ENCODE data around the gene CRELD1. TPM values are rescaled to one million over a fixed set of nuclear protein-coding genes. Genes with fewer than 3 reads are reported as not detected.
A peak's percentile ranks its signal among the peaks of the same experiment; 100 is the strongest.

The CRELD1 gene
- total and polyA plus RNA-seq, 12 donors = 49.5 to 92.1 (median 65.4) TPM

- Histone ChIP-seq H3K27me3 (no peaks in the 10 kb centered on the region), H3K27ac (no peak overlapping the region), H3K4me1 (peaks cover 7 to 26% (median 20%) of the 10 kb centered on the region in 9 donors), H3K36me3 (no peaks in the 10 kb centered on the region), H3K4me3 (no peak overlapping the region), H3K9me3 (no peaks in the 10 kb centered on the region)
- ATAC-seq (no peak), DNase-seq (no peak)
- WGBS, 2 donors = 84 to 88% methylated on average over 7 of the region's 7 CpGs
- intact Hi-C loops (cut with DNase I) = loop anchor here in 1 of 10 donors (10.0 kb wide), 1 partner anchor 68 kb away; the partner anchor contains the start of gene RPUSD3
- no peak for TF ChIP-seq CTCF (IDR thresholded peaks at IDR 0.05)
These were observed 21.2 kb upstream of the CRELD1 start for GRCh38 chr3:9912294-9912935.

- 78 to 84% methylated on average over 5 of the region's 5 CpGs for WGBS, 2 donors
These were observed 20.0 kb upstream of the CRELD1 start for GRCh38 chr3:9913601-9914000.

GRCh38 chr3:9914011-9914410, 19.6 kb upstream of the CRELD1 start:
- no peak for TF ChIP-seq CTCF (IDR thresholded peaks at IDR 0.05)
- intact Hi-C loops (cut with DNase I) = loop anchor here in 1 of 10 donors (10.0 kb wide), 1 partner anchor 69 kb away; the partner anchor contains the start of gene RPUSD3
- Histone ChIP-seq H3K27me3 (no peaks in the 10 kb centered on the region), H3K4me1 (peaks cover 11 to 42% (median 30%) of the 10 kb centered on the region in 9 donors), H3K4me3 (no peak overlapping the region), H3K9me3 (no peaks in the 10 kb centered on the region), H3K27ac (peak overlapping the region in 2 of 10 donors; percentile 88 to 91), H3K36me3 (peaks cover 0 to under 1% (median 0%) of the 10 kb centered on the region in 9 donors)
- 66 to 69% methylated on average over 1 of the region's 1 CpG for WGBS, 2 donors
- DNase-seq (no peak), ATAC-seq (no peak)

More at GRCh38 chr3:9913601-9914000, 20.0 kb upstream of the CRELD1 start:
- ATAC-seq (no peak), DNase-seq (no peak)
- H3K27me3 ChIP-seq = no peaks in the 10 kb centered on the region
- no peaks in the 10 kb centered on the region for H3K36me3 ChIP-seq
- H3K4me1 ChIP-seq = peaks cover 11 to 38% (median 30%) of the 10 kb centered on the region in 9 donors
- no peak for TF ChIP-seq CTCF (IDR thresholded peaks at IDR 0.05)
- intact Hi-C loops (cut with DNase I) = loop anchor here in 1 of 10 donors (10.0 kb wide), 1 partner anchor 69 kb away; the partner anchor contains the start of gene RPUSD3
- H3K4me3 ChIP-seq = no peak overlapping the region
- no peak overlapping the region for H3K27ac ChIP-seq
- no peaks in the 10 kb centered on the region for H3K9me3 ChIP-seq

GRCh38 chr3:9914559-9915253, 18.9 kb upstream of the CRELD1 start:
- Histone ChIP-seq H3K27ac (peak overlapping the region; percentile 70 to 97 (median 88)), H3K27me3 (no peaks in the 10 kb centered on the region), H3K9me3 (no peaks in the 10 kb centered on the region), H3K4me3 (peak overlapping the region; percentile 51 to 79 (median 65)), H3K36me3 (peaks cover 0 to 8% (median 0%) of the 10 kb centered on the region in 9 donors), H3K4me1 (peaks cover 11 to 42% (median 30%) of the 10 kb centered on the region in 9 donors)
- ATAC-seq = no peak
- peak in 1 of 9 donors; percentile 11 for TF ChIP-seq CTCF (IDR thresholded peaks at IDR 0.05)
- intact Hi-C loops (cut with DNase I) = loop anchor here in 3 of 10 donors (5.0 to 10.0 kb wide), 4 partner anchors 52 to 72 kb away; partner anchors contain the start of gene RPUSD3 (in 2 of the 3)
- WGBS, 2 donors = 21 to 30% methylated on average over 15 of the region's 15 CpGs
- DNase-seq = no peak

Measured in heart right ventricle (tissue), 16 donors.